GM10266 (cell line): ENCODE measurements around the gene SMOC2.
"Not testable (repeated sequence)": the region's sequence is repeated elsewhere in the genome, so short reads cannot be mapped to it uniquely, and the experiment has no call there.

Experiments
- DNase-seq: peaks from one replicate; pipeline ENCODE4 v3.0.0; 2012; ENCODE audit errors: extremely low spot score
- CTCF ChIP-seq: IDR thresholded peaks from 2 replicates; pipeline ENCODE4 v1.5.1; 2012; ENCODE audit warnings: mild to moderate bottlenecking, low read depth; ENCODE audit not compliant: control insufficient read depth, insufficient read depth; ENCODE audit errors: missing control alignments

The SMOC2 gene

GRCh38 chr6:168671028-168671862 lies 230.3 kb downstream of the SMOC2 start:
- no peak for DNase-seq
- TF ChIP-seq CTCF = no peak

GRCh38 chr6:168671863-168672546 lies 231.0 kb downstream of the SMOC2 start:
- TF ChIP-seq CTCF = no peak
- DNase-seq = no peak

- DNase-seq = no peak
These were observed 233.6 kb downstream of the SMOC2 start for GRCh38 chr6:168674595-168674994.

GRCh38 chr6:168675375-168675774 lies 234.4 kb downstream of the SMOC2 start:
- no peak for TF ChIP-seq CTCF
- DNase-seq = no peak

More at GRCh38 chr6:168674595-168674994, 233.6 kb downstream of the SMOC2 start:
- no peak for TF ChIP-seq CTCF

GRCh38 chr6:168675933-168676551 lies 235.1 kb downstream of the SMOC2 start:
- DNase-seq = no peak
- TF ChIP-seq CTCF = no peak

- DNase-seq = no peak
- no peak for TF ChIP-seq CTCF
These were observed 235.8 kb downstream of the SMOC2 start for GRCh38 chr6:168676552-168677322.

- DNase-seq = not testable (repeated sequence)
These were observed 236.4 kb downstream of the SMOC2 start for GRCh38 chr6:168677323-168677781.
